Stomach (tissue), 9 donors: Measurements from ENCODE around the gene TMCO4. TPM values are rescaled to one million over a fixed set of nuclear protein-coding genes. Genes with fewer than 3 reads are reported as not detected.

Experiments
- DNase-seq, 2 donors: peaks; one replicate each; pipeline versions ENCODE4 v3.0.0 to v3.0.0-alpha.2; 2013 to 2019
- H3K27ac ChIP-seq, 5 donors: fragments of 200-600 bp in 4 of 5; sonication (generic) in 4 of 5; one replicate each; pipeline ENCODE4 v1.5.1; 2013 to 2019; ENCODE audit warnings: mild to moderate bottlenecking in 1 of 5, moderate library complexity in 1 of 5
- H3K27me3 ChIP-seq, 3 donors: fragments of 200-600 bp; sonication (generic); one replicate each; pipeline ENCODE4 v1.5.1; 2017 to 2019; ENCODE audit warnings: mixed run types in 1 of 3
- H3K36me3 ChIP-seq, 4 donors: fragments of 200-600 bp; sonication (generic); 1 replicate in 3 of 4; 2 replicates in 1 of 4; pipeline ENCODE4 v1.5.1; 2016 to 2019
- H3K4me1 ChIP-seq, 4 donors: fragments of 200-600 bp; sonication (generic); one replicate each; pipeline ENCODE4 v1.5.1; 2016 to 2019
- H3K4me3 ChIP-seq, 4 donors: fragments of 200-600 bp; sonication (generic) in 3 of 4; one replicate each; pipeline ENCODE4 v1.5.1; 2016 to 2019; ENCODE audit warnings: mild to moderate bottlenecking in 1 of 4
- H3K9me3 ChIP-seq, 4 donors: fragments of 200-600 bp; sonication (generic); one replicate each; pipeline ENCODE4 v1.5.1; 2016 to 2019
- CTCF ChIP-seq, 7 experiments: fragments of 450-650 bp in 4 of 7; fragments of 200-600 bp in 3 of 7; sonication (generic) in 3 of 7; IDR thresholded peaks; one replicate each; pipeline ENCODE4 v1.5.1; 2016 to 2019; ENCODE audit warnings: antibody characterized with exemption in 7 of 7, control low read depth in 2 of 7, mild to moderate bottlenecking in 1 of 7
- EP300 ChIP-seq: sonication (generic); formaldehyde crosslinking; IDR thresholded peaks from one replicate; pipeline ENCODE4 v1.6.1; 2017; ENCODE audit warnings: antibody characterized with exemption
- POLR2A ChIP-seq, 4 donors: fragments of 450-650 bp; IDR thresholded peaks; one replicate each; pipeline ENCODE4 v1.6.1; 2016; ENCODE audit warnings: antibody characterized with exemption in 4 of 4, control low read depth in 2 of 4, mild to moderate bottlenecking in 1 of 4, moderate library complexity in 1 of 4
- POLR2AphosphoS5 ChIP-seq, 3 donors: sonication (generic); formaldehyde crosslinking; IDR thresholded peaks; one replicate each; pipeline ENCODE4 v1.6.1; 2016; ENCODE audit warnings: antibody characterized with exemption in 3 of 3
- WGBS, 5 donors: extraction: QIAGEN DNeasy Blood & Tissue Kit in 3 of 5; methylation state at CpG; one replicate each; pipeline versions ENCODE4 v1.1.5 to v1.1.7; 2013 to 2018; 5-methylcytosine and 5-hydroxymethylcytosine counted together
- intact Hi-C: fragments of 100-400 bp; cut with DNase I; formaldehyde crosslinking; loops from one replicate; pipeline ENCODE4 v1.15.1; 2023; ENCODE audit warnings: low total_unique reads
- polyA plus RNA-seq, 3 donors: library from polyadenylated mRNA; stranded (reverse); fragments of 200-250 nt; gene quantifications; one replicate each; pipeline ENCODE4 v1.2.3, GENCODE V29; 2013
- total RNA-seq, 5 donors: library from RNA; depleted of rRNA; stranded (reverse); fragments of >200 nt; gene quantifications; one replicate each; pipeline versions ENCODE4 v1.1.0 to v1.2.3, GENCODE V29; 2014 to 2016
- donor health status: healthy with polysubstance abuse.
- donor health status: Bipolar disorder and iron deficiency.
- donor health status: healthy.

The TMCO4 gene
- total and polyA plus RNA-seq, 8 donors, result 5.3 to 326 (median 24.2) TPM

GRCh38 chr1:19648689-19649088 is 151.0 kb downstream of the TMCO4 start:
- Histone ChIP-seq H3K9me3 (no peaks in the 10 kb centered on the region), H3K27me3 (peaks cover 0 to 17% (median 0%) of the 10 kb centered on the region in 3 donors), H3K36me3 (no peaks in the 10 kb centered on the region), H3K4me1 (peaks cover 61 to 81% (median 76%) of the 10 kb centered on the region in 4 donors), H3K4me3 (peak overlapping the region in 2 of 4 donors; percentile 73), H3K27ac (peak overlapping the region; percentile 14 to 96 (median 89))
- intact Hi-C loops, result loop anchor here (5.0 kb wide), 1 partner anchor 166 kb away; no protein-coding TSS in a partner anchor
- 53 to 63% (median 61%) methylated on average over 11 of the region's 11 CpGs for WGBS, 5 donors
- TF ChIP-seq CTCF (IDR thresholded peaks at IDR 0.05) (no peak), POLR2AphosphoS5 (IDR thresholded peaks at IDR 0.05) (no peak), POLR2A (IDR thresholded peaks at IDR 0.05) (no peak), EP300 (no peak)
- no peak for DNase-seq

GRCh38 chr1:19648239-19648638 is 151.5 kb downstream of the TMCO4 start:
- Histone ChIP-seq H3K9me3 (no peaks in the 10 kb centered on the region), H3K27me3 (peaks cover 0 to 21% (median 0%) of the 10 kb centered on the region in 3 donors), H3K4me1 (peaks cover 63 to 82% (median 77%) of the 10 kb centered on the region in 4 donors), H3K27ac (peak overlapping the region; percentile 14 to 96 (median 89)), H3K36me3 (no peaks in the 10 kb centered on the region), H3K4me3 (peak overlapping the region in 3 of 4 donors; percentile 73 to 77 (median 73))
- TF ChIP-seq POLR2AphosphoS5 (IDR thresholded peaks at IDR 0.05) (no peak), EP300 (no peak), POLR2A (IDR thresholded peaks at IDR 0.05) (no peak), CTCF (IDR thresholded peaks at IDR 0.05) (no peak)
- DNase-seq, result no peak
- 55 to 73% (median 67%) methylated on average over 12 to 14 of the region's 14 CpGs for WGBS, 5 donors
- intact Hi-C loops, result loop anchor here (5.0 kb wide), 1 partner anchor 166 kb away; no protein-coding TSS in a partner anchor

GRCh38 chr1:19647643-19648042 is 152.1 kb downstream of the TMCO4 start:
- TF ChIP-seq EP300 (no peak), POLR2A (IDR thresholded peaks at IDR 0.05) (no peak), CTCF (IDR thresholded peaks at IDR 0.05) (no peak), POLR2AphosphoS5 (IDR thresholded peaks at IDR 0.05) (no peak)
- Histone ChIP-seq H3K4me1 (peaks cover 63 to 87% (median 80%) of the 10 kb centered on the region in 4 donors), H3K36me3 (no peaks in the 10 kb centered on the region), H3K27me3 (peaks cover 0 to 27% (median 0%) of the 10 kb centered on the region in 3 donors), H3K27ac (peak overlapping the region; percentile 14 to 96 (median 89)), H3K4me3 (peak overlapping the region; percentile 22 to 77 (median 73)), H3K9me3 (no peaks in the 10 kb centered on the region)
- WGBS, 5 donors, result 53 to 77% (median 62%) methylated on average over 15 to 16 of the region's 16 CpGs
- intact Hi-C loops, result loop anchor here (5.0 kb wide), 1 partner anchor 165 kb away; no protein-coding TSS in a partner anchor
- no peak for DNase-seq

GRCh38 chr1:19646377-19647319 is 153.1 kb downstream of the TMCO4 start:
- H3K27ac ChIP-seq, result peak overlapping the region; percentile 82 to 96 (median 89)
- peak overlapping the region; percentile 73 to 77 (median 74) for H3K4me3 ChIP-seq
- intact Hi-C loops, result loop anchor here (5.0 kb wide), 1 partner anchor 164 kb away; no protein-coding TSS in a partner anchor
- peaks cover 63 to 81% (median 74%) of the 10 kb centered on the region in 4 donors for H3K4me1 ChIP-seq
- H3K9me3 ChIP-seq, result no peaks in the 10 kb centered on the region
- TF ChIP-seq POLR2AphosphoS5 (IDR thresholded peaks at IDR 0.05), result peak in 1 of 3 donors; percentile 6
- TF ChIP-seq EP300, result no peak
- no peaks in the 10 kb centered on the region for H3K36me3 ChIP-seq
- peaks cover 0 to 27% (median 0%) of the 10 kb centered on the region in 3 donors for H3K27me3 ChIP-seq
- DNase-seq, result peak; percentile 63 to 68
- 50 to 69% (median 59%) methylated on average over 9 of the region's 9 CpGs for WGBS, 5 donors
